ENCODE data around the gene KIAA0408. TPM values are rescaled to one million over a fixed set of nuclear protein-coding genes. Genes with fewer than 3 reads are reported as not detected.
"Not testable (repeated sequence)": the region's sequence is repeated elsewhere in the genome, so short reads cannot be mapped to it uniquely, and the experiment has no call there.

Gene KIAA0408
- total RNA-seq, 1 experiment from 2014 or later, result 2.2 TPM

GRCh38 chr6:127412016-127412415 is 47.2 kb downstream of the KIAA0408 start:
- not testable (repeated sequence) for DNase-seq (ENCODE audit: low read depth)

Other genes with a start within 250 kb of the KIAA0408 start
- gene RNF146, start 192.5 kb downstream of the KIAA0408 start, total RNA-seq (2014; rRNA removed; shearing (Covaris generic)), result 23.0 and 37.2 TPM in 2 replicates
- gene ECHDC1, start 115.8 kb downstream of the KIAA0408 start, total RNA-seq (2014; rRNA removed; shearing (Covaris generic)), result 64.1 and 71.8 TPM in 2 replicates
- 0.64 TPM in 1 of 2 replicates, not detected in the other for gene C6orf58, start 117.8 kb upstream of the KIAA0408 start, total RNA-seq (2014; rRNA removed; shearing (Covaris generic))